Neural progenitor cell (in vitro differentiated cells): ENCODE measurements around the gene IMPDH1. TPM values are rescaled to one million over a fixed set of nuclear protein-coding genes. Genes with fewer than 3 reads are reported as not detected.

Source experiments
- DNase-seq: peaks from one replicate; pipeline ENCODE4 v3.0.0-alpha.2; 2016; ENCODE audit warnings: low spot score
- H2AFZ ChIP-seq: fragments of 200-600 bp; sonication (generic); replicated peaks from 2 replicates; pipeline ENCODE4 v1.6.1; 2016; ENCODE audit warnings: antibody characterized with exemption
- H3F3A ChIP-seq: fragments of 200-600 bp; sonication (generic); 2 replicates; pipeline ENCODE4 v1.6.1; 2016; ENCODE audit warnings: antibody characterized with exemption, low read depth
- H3K27ac ChIP-seq: fragments of 200-600 bp; sonication (generic); 2 replicates; pipeline ENCODE4 v1.5.1; 2016; ENCODE audit warnings: mild to moderate bottlenecking
- H3K27me3 ChIP-seq: fragments of 200-600 bp; sonication (generic); 2 replicates; pipeline ENCODE4 v1.6.1; 2016; ENCODE audit warnings: mild to moderate bottlenecking, moderate library complexity
- H3K36me3 ChIP-seq: fragments of 200-600 bp; sonication (generic); 2 replicates; pipeline ENCODE4 v1.5.1; 2016
- H3K4me1 ChIP-seq: fragments of 200-600 bp; sonication (generic); 2 replicates; pipeline ENCODE4 v1.6.1; 2016; ENCODE audit warnings: mixed run types
- H3K4me2 ChIP-seq: fragments of 200-600 bp; sonication (generic); 2 replicates; pipeline ENCODE4 v1.6.1; 2016
- H3K4me3 ChIP-seq: fragments of 200-600 bp; sonication (generic); 2 replicates; pipeline ENCODE4 v1.5.1; 2016
- H3K79me2 ChIP-seq: fragments of 200-600 bp; sonication (generic); 2 replicates; pipeline ENCODE4 v1.6.1; 2016; ENCODE audit warnings: low read depth
- H3K9ac ChIP-seq: fragments of 200-600 bp; sonication (generic); 2 replicates; pipeline ENCODE4 v1.6.1; 2016
- H3K9me3 ChIP-seq: fragments of 200-600 bp; sonication (generic); 2 replicates; pipeline ENCODE4 v1.5.1; 2016; ENCODE audit warnings: low read depth
- H4K20me1 ChIP-seq: fragments of 200-600 bp; sonication (generic); 2 replicates; pipeline ENCODE4 v1.6.1; 2016; ENCODE audit warnings: low read depth
- H3K27ac Mint-ChIP-seq: 3 replicates; pipeline ENCODE4 v1.8.0; 2021; ENCODE audit warnings: mixed read lengths
- H3K27me3 Mint-ChIP-seq: 2 replicates; pipeline ENCODE4 v1.8.0; 2022; ENCODE audit warnings: low read depth, mild to moderate bottlenecking, inconsistent platforms, moderate library complexity, mixed read lengths; ENCODE audit not compliant: insufficient read depth
- H3K36me3 Mint-ChIP-seq: 3 replicates; pipeline ENCODE4 v1.8.0; 2021; ENCODE audit warnings: mixed read lengths
- H3K4me1 Mint-ChIP-seq: 3 replicates; pipeline ENCODE4 v1.8.0; 2021; ENCODE audit warnings: mixed read lengths
- H3K4me3 Mint-ChIP-seq: 3 replicates; pipeline ENCODE4 v1.8.0; 2021; ENCODE audit warnings: mild to moderate bottlenecking, moderate library complexity, mixed read lengths
- H3K9me3 Mint-ChIP-seq: 3 replicates; pipeline ENCODE4 v1.8.0; 2020; ENCODE audit warnings: mixed read lengths
- CTCF ChIP-seq: fragments of 200-600 bp; sonication (generic); IDR thresholded peaks from 2 replicates; pipeline ENCODE4 v1.5.1; 2017; ENCODE audit warnings: antibody characterized with exemption, mild to moderate bottlenecking
- EZH2 ChIP-seq: fragments of 200-600 bp; sonication (generic); IDR thresholded peaks from 2 replicates; pipeline ENCODE4 v1.6.1; 2017; ENCODE audit warnings: antibody characterized with exemption, mild to moderate bottlenecking, moderate library complexity
- EZH2phosphoT487 ChIP-seq: fragments of 200-600 bp; sonication (generic); IDR thresholded peaks from 2 replicates; pipeline ENCODE4 v1.6.1; 2017; ENCODE audit warnings: antibody characterized with exemption
- total RNA-seq: library from RNA; depleted of rRNA; stranded (reverse); fragments of >200 nt; gene quantifications from 2 replicates; pipeline ENCODE4 v1.2.3, GENCODE V29; 2015; ENCODE audit warnings: low replicate concordance

The IMPDH1 gene
- total RNA-seq, 1 donor from 2014 or later, result 17.0 TPM

GRCh38 chr7:128389085-128389617 is 20.6 kb downstream of the IMPDH1 start:
- no peak overlapping the region for H3K4me3 ChIP-seq
- no peaks in the 10 kb centered on the region for H3K36me3 ChIP-seq
- no peak overlapping the region for H3K4me3 Mint-ChIP-seq
- H2AFZ ChIP-seq, result peak overlapping the region; percentile 50
- H3K9me3 Mint-ChIP-seq, result no peaks in the 10 kb centered on the region
- H3K27me3 Mint-ChIP-seq, result peaks cover 5% of the 10 kb centered on the region
- H3K79me2 ChIP-seq, result no peaks in the 10 kb centered on the region
- H3K4me1 ChIP-seq, result peaks cover 32% of the 10 kb centered on the region
- TF ChIP-seq CTCF, result no peak
- TF ChIP-seq EZH2, result no peak
- no peak for TF ChIP-seq EZH2phosphoT487
- H3F3A ChIP-seq, result peaks cover 19% of the 10 kb centered on the region
- peaks cover 16% of the 10 kb centered on the region for H3K27me3 ChIP-seq
- DNase-seq, result peak; percentile 59
- peak overlapping the region; percentile 53 for H3K27ac Mint-ChIP-seq
- H3K27ac ChIP-seq, result no peak overlapping the region
- peaks cover 2% of the 10 kb centered on the region for H3K36me3 Mint-ChIP-seq
- peak overlapping the region; percentile 48 for H3K4me2 ChIP-seq
- no peaks in the 10 kb centered on the region for H4K20me1 ChIP-seq
- H3K9me3 ChIP-seq, result no peaks in the 10 kb centered on the region
- H3K9ac ChIP-seq, result no peak overlapping the region
- peaks cover 46% of the 10 kb centered on the region for H3K4me1 Mint-ChIP-seq

- peaks cover 19% of the 10 kb centered on the region for H3F3A ChIP-seq
- peaks cover 16% of the 10 kb centered on the region for H3K27me3 ChIP-seq
- no peak for TF ChIP-seq CTCF
- no peak for TF ChIP-seq EZH2
- no peak for TF ChIP-seq EZH2phosphoT487
- Mint-ChIP-seq H3K27ac (peak overlapping the region; percentile 83), H3K4me1 (peaks cover 53% of the 10 kb centered on the region), H3K36me3 (peaks cover 2% of the 10 kb centered on the region), H3K9me3 (no peaks in the 10 kb centered on the region), H3K4me3 (peak overlapping the region; percentile 6), H3K27me3 (peaks cover 5% of the 10 kb centered on the region)
- H3K4me2 ChIP-seq, result peak overlapping the region; percentile 47
- peak overlapping the region; percentile 82 for H2AFZ ChIP-seq
- no peaks in the 10 kb centered on the region for H3K36me3 ChIP-seq
- no peak overlapping the region for H3K4me3 ChIP-seq
- peaks cover 32% of the 10 kb centered on the region for H3K4me1 ChIP-seq
- no peaks in the 10 kb centered on the region for H3K79me2 ChIP-seq
- no peak for DNase-seq
- H3K9ac ChIP-seq, result no peak overlapping the region
- no peaks in the 10 kb centered on the region for H4K20me1 ChIP-seq
- no peaks in the 10 kb centered on the region for H3K9me3 ChIP-seq
- H3K27ac ChIP-seq, result no peak overlapping the region
Measured at GRCh38 chr7:128388145-128388485, 21.7 kb downstream of the IMPDH1 start.

GRCh38 chr7:128387216-128388144 is 22.3 kb downstream of the IMPDH1 start:
- Histone ChIP-seq H3K27ac (no peak overlapping the region), H2AFZ (peak overlapping the region; percentile 82), H3K9me3 (no peaks in the 10 kb centered on the region), H3K4me2 (peak overlapping the region; percentile 47), H3K79me2 (no peaks in the 10 kb centered on the region), H4K20me1 (no peaks in the 10 kb centered on the region), H3K36me3 (no peaks in the 10 kb centered on the region), H3K4me3 (no peak overlapping the region), H3F3A (peaks cover 19% of the 10 kb centered on the region), H3K27me3 (peaks cover 16% of the 10 kb centered on the region), H3K9ac (no peak overlapping the region), H3K4me1 (peaks cover 36% of the 10 kb centered on the region)
- Mint-ChIP-seq H3K36me3 (peaks cover 2% of the 10 kb centered on the region), H3K4me3 (peak overlapping the region; percentile 53), H3K4me1 (peaks cover 56% of the 10 kb centered on the region), H3K27me3 (peaks cover 5% of the 10 kb centered on the region), H3K27ac (peak overlapping the region; percentile 83), H3K9me3 (no peaks in the 10 kb centered on the region)
- DNase-seq, result peak; percentile 95
- TF ChIP-seq CTCF, result peak; percentile 90
- no peak for TF ChIP-seq EZH2
